Nephron (organoid): ENCODE results near the gene UBR2.

ENCODE experiments used
- H3K27ac Mint-ChIP-seq, 3 experiments: 2 replicates each; pipeline ENCODE4 v1.8.0; 2020; ENCODE audit warnings: mixed read lengths in 3 of 3, mild to moderate bottlenecking in 2 of 3, moderate library complexity in 1 of 3
- H3K27me3 Mint-ChIP-seq: 2 replicates; pipeline ENCODE4 v1.8.0; 2021; ENCODE audit warnings: low read depth, mild to moderate bottlenecking, moderate library complexity, mixed read lengths
- H3K36me3 Mint-ChIP-seq: 2 replicates; pipeline ENCODE4 v1.8.0; 2020; ENCODE audit warnings: low read depth, mixed read lengths
- H3K4me1 Mint-ChIP-seq: 2 replicates; pipeline ENCODE4 v1.8.0; 2020; ENCODE audit warnings: mixed read lengths
- H3K4me3 Mint-ChIP-seq, 3 experiments: 2 replicates each; pipeline ENCODE4 v1.8.0; 2020; ENCODE audit warnings: mild to moderate bottlenecking in 3 of 3, mixed read lengths in 3 of 3, moderate library complexity in 2 of 3
- H3K9me3 Mint-ChIP-seq: 2 replicates; pipeline ENCODE4 v1.8.0; 2020; ENCODE audit warnings: mixed read lengths
- CTCF ChIP-seq, 3 experiments: fragments of 200-600 bp; sonication (generic); IDR thresholded peaks; one replicate each; pipeline ENCODE4 v1.5.0; 2021; ENCODE audit warnings: antibody characterized with exemption in 3 of 3; ENCODE audit not compliant: unreplicated experiment in 3 of 3

UBR2 gene

GRCh38 chr6:42563697-42564505, at the start of gene UBR2:
Gene UBR2 (plus strand): TSS chr6:42564029. CDS start chr6:42564320, 291 bp downstream.
- H3K27me3 Mint-ChIP-seq, result no peaks in the 10 kb centered on the region
- H3K4me3 Mint-ChIP-seq, result peak within 1 kb of the TSS; percentile 96 to 99 (median 96)
- peak within 1 kb of the TSS; percentile 89 to 99 (median 97) for H3K27ac Mint-ChIP-seq
- TF ChIP-seq CTCF (IDR thresholded peaks at IDR 0.05; ENCODE audit: unreplicated experiment in 3 of 3), result peak; percentile 35 to 70 (median 43)
- H3K36me3 Mint-ChIP-seq, result peaks cover 15% of the 10 kb centered on the region
- peaks cover 11% of the 10 kb centered on the region for H3K4me1 Mint-ChIP-seq
- H3K9me3 Mint-ChIP-seq, result no peaks in the 10 kb centered on the region

GRCh38 chr6:42514745-42515144, 49.1 kb upstream of the UBR2 start:
- Mint-ChIP-seq H3K9me3 (peaks cover under 1% of the 10 kb centered on the region), H3K4me3 (no peak overlapping the region), H3K4me1 (peaks cover 22% of the 10 kb centered on the region), H3K36me3 (no peaks in the 10 kb centered on the region), H3K27me3 (no peaks in the 10 kb centered on the region), H3K27ac (no peak overlapping the region)
- no peak for TF ChIP-seq CTCF (IDR thresholded peaks at IDR 0.05; ENCODE audit: unreplicated experiment in 3 of 3)

- no peaks in the 10 kb centered on the region for H3K4me1 Mint-ChIP-seq
- H3K36me3 Mint-ChIP-seq, result no peaks in the 10 kb centered on the region
- no peaks in the 10 kb centered on the region for H3K27me3 Mint-ChIP-seq
- H3K27ac Mint-ChIP-seq, result no peak overlapping the region
- H3K4me3 Mint-ChIP-seq, result no peak overlapping the region
- no peak for TF ChIP-seq CTCF (IDR thresholded peaks at IDR 0.05; ENCODE audit: unreplicated experiment in 3 of 3)
- H3K9me3 Mint-ChIP-seq, result peaks cover 6% of the 10 kb centered on the region
These were observed 44.0 kb upstream of the UBR2 start for GRCh38 chr6:42519779-42520178.

GRCh38 chr6:42520786-42521607, 42.8 kb upstream of the UBR2 start:
- Mint-ChIP-seq H3K36me3 (no peaks in the 10 kb centered on the region), H3K27ac (no peak overlapping the region), H3K4me1 (no peaks in the 10 kb centered on the region), H3K27me3 (no peaks in the 10 kb centered on the region), H3K4me3 (no peak overlapping the region), H3K9me3 (peaks cover 6% of the 10 kb centered on the region)
- no peak for TF ChIP-seq CTCF (IDR thresholded peaks at IDR 0.05; ENCODE audit: unreplicated experiment in 3 of 3)

GRCh38 chr6:42522036-42522435, 41.8 kb upstream of the UBR2 start:
- Mint-ChIP-seq H3K9me3 (peaks cover 6% of the 10 kb centered on the region), H3K27ac (no peak overlapping the region), H3K27me3 (no peaks in the 10 kb centered on the region), H3K4me1 (no peaks in the 10 kb centered on the region), H3K4me3 (no peak overlapping the region), H3K36me3 (no peaks in the 10 kb centered on the region)
- no peak for TF ChIP-seq CTCF (IDR thresholded peaks at IDR 0.05; ENCODE audit: unreplicated experiment in 3 of 3)
